Esophagus muscularis mucosa (tissue), 4 donors: ENCODE results near the gene RUSC1. TPM values are rescaled to one million over a fixed set of nuclear protein-coding genes. Genes with fewer than 3 reads are reported as not detected.

ENCODE experiments used
- DNase-seq: peaks from one replicate; pipeline ENCODE4 v3.0.0-alpha.2; 2017; ENCODE audit errors: extremely low spot score
- H3K27ac ChIP-seq, 4 donors: fragments of 200-600 bp; sonication (generic); replicated peaks in 1 of 4; 1 replicate in 3 of 4; 2 replicates in 1 of 4; pipeline ENCODE4 v1.5.1; 2016 to 2019; ENCODE audit warnings: mild to moderate bottlenecking in 1 of 4
- H3K27me3 ChIP-seq, 4 donors: fragments of 200-600 bp; sonication (generic); one replicate each; pipeline versions ENCODE4 v1.5.1 to v1.6.0; 2016 to 2019
- H3K36me3 ChIP-seq, 4 donors: fragments of 200-600 bp; sonication (generic); one replicate each; pipeline ENCODE4 v1.5.1; 2016 to 2019
- H3K4me1 ChIP-seq, 4 donors: fragments of 200-600 bp; sonication (generic); one replicate each; pipeline ENCODE4 v1.5.1; 2016 to 2019
- H3K4me3 ChIP-seq, 4 donors: fragments of 200-600 bp; sonication (generic); 1 replicate in 2 of 4; 2 replicates in 2 of 4; pipeline ENCODE4 v1.5.1; 2016 to 2019; ENCODE audit warnings: mild to moderate bottlenecking in 4 of 4, moderate library complexity in 1 of 4
- H3K9me3 ChIP-seq, 4 donors: fragments of 200-600 bp; sonication (generic); 1 replicate in 3 of 4; 2 replicates in 1 of 4; pipeline ENCODE4 v1.5.1; 2016 to 2019
- CTCF ChIP-seq, 3 experiments: fragments of 200-600 bp in 2 of 3; fragments of 450-650 bp in 1 of 3; sonication (generic) in 2 of 3; IDR thresholded peaks; one replicate each; pipeline ENCODE4 v1.5.1; 2017 to 2019; ENCODE audit warnings: antibody characterized with exemption in 3 of 3, mild to moderate bottlenecking in 2 of 3, moderate library complexity in 1 of 3
- EP300 ChIP-seq: sonication (generic); formaldehyde crosslinking; IDR thresholded peaks from one replicate; pipeline ENCODE4 v1.6.1; 2017; ENCODE audit warnings: antibody characterized with exemption
- POLR2A ChIP-seq: fragments of 450-650 bp; IDR thresholded peaks from one replicate; pipeline ENCODE4 v1.6.1; 2017; ENCODE audit warnings: antibody characterized with exemption, moderate library complexity, mild to moderate bottlenecking, low read depth
- POLR2AphosphoS5 ChIP-seq, 2 donors: sonication (generic); formaldehyde crosslinking; IDR thresholded peaks; one replicate each; pipeline ENCODE4 v1.6.1; 2017; ENCODE audit warnings: antibody characterized with exemption in 2 of 2
- whole genome bisulfite sequencing: methylation state at CpG from one replicate; pipeline ENCODE4 v1.1.5; 2018; 5-methylcytosine and 5-hydroxymethylcytosine counted together
- intact Hi-C: fragments of 100-400 bp; cut with DNase I; formaldehyde crosslinking; loops from one replicate; pipeline ENCODE4 v1.15.1; 2023
- total RNA-seq, 4 donors: library from RNA; depleted of rRNA; stranded (reverse); fragments of >200 nt; gene quantifications; one replicate each; pipeline versions ENCODE4 v1.1.0 to v1.2.1, GENCODE V29; 2016

The RUSC1 gene
- total RNA-seq, 4 donors from 2014 or later: 15.6 to 35.4 (median 27.2) TPM

- Histone ChIP-seq H3K27me3 (no peaks in the 10 kb centered on the region), H3K9me3 (no peaks in the 10 kb centered on the region), H3K4me3 (no peak overlapping the region), H3K36me3 (peaks cover 4 to 69% (median 49%) of the 10 kb centered on the region in 4 donors), H3K4me1 (peaks cover 16 to 23% (median 22%) of the 10 kb centered on the region in 4 donors), H3K27ac (no peak overlapping the region)
- WGBS: 82% methylated on average over 8 of the region's 8 CpGs
- TF ChIP-seq CTCF (IDR thresholded peaks at IDR 0.05) (no peak), EP300 (no peak), POLR2AphosphoS5 (IDR thresholded peaks at IDR 0.05) (no peak), POLR2A (no peak)
- intact Hi-C loops: no loop called here
- DNase-seq: no peak
Observed at GRCh38 chr1:155313261-155313660, 7.4 kb upstream of the RUSC1 start.

GRCh38 chr1:155316922-155317321 is 3.8 kb upstream of the RUSC1 start:
- no peaks in the 10 kb centered on the region for H3K9me3 ChIP-seq
- H3K36me3 ChIP-seq: peaks cover 0 to 64% (median 49%) of the 10 kb centered on the region in 4 donors
- no peaks in the 10 kb centered on the region for H3K27me3 ChIP-seq
- no peak overlapping the region for H3K27ac ChIP-seq
- TF ChIP-seq POLR2A (no peak), EP300 (no peak), CTCF (IDR thresholded peaks at IDR 0.05) (no peak), POLR2AphosphoS5 (IDR thresholded peaks at IDR 0.05) (no peak)
- intact Hi-C loops: no loop called here
- WGBS: 96% methylated on average over 3 of the region's 3 CpGs
- no peak overlapping the region for H3K4me3 ChIP-seq
- DNase-seq: no peak
- H3K4me1 ChIP-seq: peaks cover 11 to 25% (median 22%) of the 10 kb centered on the region in 4 donors

GRCh38 chr1:155318082-155318481 is 2.6 kb upstream of the RUSC1 start:
- Histone ChIP-seq H3K27me3 (no peaks in the 10 kb centered on the region), H3K4me1 (peaks cover 19 to 37% (median 34%) of the 10 kb centered on the region in 4 donors), H3K9me3 (no peaks in the 10 kb centered on the region), H3K27ac (no peak overlapping the region), H3K4me3 (no peak overlapping the region), H3K36me3 (peaks cover 0 to 52% (median 38%) of the 10 kb centered on the region in 4 donors)
- DNase-seq: no peak
- WGBS: 89% methylated on average over 8 of the region's 9 CpGs
- intact Hi-C loops: no loop called here
- TF ChIP-seq POLR2AphosphoS5 (IDR thresholded peaks at IDR 0.05) (no peak), POLR2A (no peak), CTCF (IDR thresholded peaks at IDR 0.05) (no peak), EP300 (no peak)

- no peak for TF ChIP-seq POLR2AphosphoS5 (IDR thresholded peaks at IDR 0.05)
- TF ChIP-seq CTCF (IDR thresholded peaks at IDR 0.05): no peak
- Histone ChIP-seq H3K4me3 (no peak overlapping the region), H3K27ac (peak overlapping the region in 2 of 4 donors; percentile 99), H3K4me1 (peaks cover 19 to 37% (median 34%) of the 10 kb centered on the region in 4 donors), H3K9me3 (no peaks in the 10 kb centered on the region), H3K27me3 (no peaks in the 10 kb centered on the region), H3K36me3 (peaks cover 0 to 40% (median 25%) of the 10 kb centered on the region in 4 donors)
- intact Hi-C loops: no loop called here
- DNase-seq: no peak
- 100% methylated on average over 3 of the region's 5 CpGs for WGBS
Observed at GRCh38 chr1:155319536-155319935, 1.2 kb upstream of the RUSC1 start.

GRCh38 chr1:155320252-155320651 is 442 bp upstream of the RUSC1 start:
- peak overlapping the region; percentile 99 for H3K27ac ChIP-seq
- 47% methylated on average over 11 of the region's 11 CpGs for WGBS
- H3K4me1 ChIP-seq: peaks cover 23 to 44% (median 40%) of the 10 kb centered on the region in 4 donors
- TF ChIP-seq CTCF (IDR thresholded peaks at IDR 0.05) (no peak), POLR2AphosphoS5 (IDR thresholded peaks at IDR 0.05) (no peak), EP300 (no peak), POLR2A (no peak)
- DNase-seq: no peak
- H3K4me3 ChIP-seq: peak overlapping the region; percentile 68 to 94 (median 84)
- no peaks in the 10 kb centered on the region for H3K9me3 ChIP-seq
- intact Hi-C loops: loop anchor here (2.0 kb wide), 1 partner anchor 41 kb away; no protein-coding TSS in a partner anchor
- H3K36me3 ChIP-seq: peaks cover 0 to 34% (median 18%) of the 10 kb centered on the region in 4 donors
- no peaks in the 10 kb centered on the region for H3K27me3 ChIP-seq
